Effector memory CD4-positive, alpha-beta T cell (primary cell): ENCODE data around the gene STAG2.

Experiments
- DNase-seq, 3 donors: peaks; one replicate each; pipeline ENCODE4 v3.0.0-alpha.2; 2020
- H3K27ac ChIP-seq: 2 replicates; pipeline ENCODE4 v1.7.0; 2013; ENCODE audit warnings: mild to moderate bottlenecking, low read length, moderate library complexity; ENCODE audit not compliant: insufficient read depth, poor library complexity, severe bottlenecking
- H3K27me3 ChIP-seq: replicated peaks from 2 replicates; pipeline ENCODE4 v1.7.0; 2013; ENCODE audit warnings: mild to moderate bottlenecking, low read length; ENCODE audit not compliant: insufficient read depth, control insufficient read depth, poor library complexity, severe bottlenecking
- H3K36me3 ChIP-seq: 2 replicates; pipeline ENCODE4 v1.7.0; 2013; ENCODE audit warnings: mild to moderate bottlenecking, low read length, moderate library complexity; ENCODE audit not compliant: control insufficient read depth, insufficient read depth
- H3K4me1 ChIP-seq: 2 replicates; pipeline ENCODE4 v1.7.0; 2013; ENCODE audit warnings: low read length, mild to moderate bottlenecking; ENCODE audit not compliant: control insufficient read depth, insufficient read depth, poor library complexity, severe bottlenecking
- H3K4me3 ChIP-seq: 2 replicates; pipeline ENCODE4 v1.7.0; 2013; ENCODE audit warnings: low read length, low read depth, mild to moderate bottlenecking; ENCODE audit not compliant: insufficient read depth, poor library complexity, severe bottlenecking
- H3K9me3 ChIP-seq: 2 replicates; pipeline ENCODE4 v1.7.0; 2013; ENCODE audit warnings: mild to moderate bottlenecking, low read length, moderate library complexity; ENCODE audit not compliant: control insufficient read depth

STAG2 gene

DNA sequence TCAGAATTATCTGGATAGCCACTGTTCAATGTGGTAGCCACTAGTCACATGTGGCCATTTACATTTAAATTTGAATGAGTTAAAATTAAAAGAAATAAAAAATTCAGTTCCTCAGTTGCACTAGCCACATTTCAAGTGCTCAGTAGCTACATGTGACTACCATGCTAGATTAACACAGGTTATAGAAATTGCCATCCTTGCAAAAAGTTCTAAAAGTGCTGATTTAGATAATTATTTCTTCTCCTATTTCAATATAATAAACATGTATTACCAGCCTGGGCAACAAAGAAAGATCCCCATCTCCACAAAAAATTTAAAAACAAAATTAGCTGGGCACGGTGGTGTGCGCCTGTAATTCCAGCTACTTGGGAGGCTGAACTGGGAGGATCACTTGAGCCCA lies 11.7 kb upstream of the STAG2 start:
- no peak overlapping the region for H3K4me3 ChIP-seq
- no peaks in the 10 kb centered on the region for H3K36me3 ChIP-seq
- H3K9me3 ChIP-seq, result no peaks in the 10 kb centered on the region
- DNase-seq, result no peak
- no peaks in the 10 kb centered on the region for H3K4me1 ChIP-seq
- no peak overlapping the region for H3K27ac ChIP-seq
- no peaks in the 10 kb centered on the region for H3K27me3 ChIP-seq

DNA sequence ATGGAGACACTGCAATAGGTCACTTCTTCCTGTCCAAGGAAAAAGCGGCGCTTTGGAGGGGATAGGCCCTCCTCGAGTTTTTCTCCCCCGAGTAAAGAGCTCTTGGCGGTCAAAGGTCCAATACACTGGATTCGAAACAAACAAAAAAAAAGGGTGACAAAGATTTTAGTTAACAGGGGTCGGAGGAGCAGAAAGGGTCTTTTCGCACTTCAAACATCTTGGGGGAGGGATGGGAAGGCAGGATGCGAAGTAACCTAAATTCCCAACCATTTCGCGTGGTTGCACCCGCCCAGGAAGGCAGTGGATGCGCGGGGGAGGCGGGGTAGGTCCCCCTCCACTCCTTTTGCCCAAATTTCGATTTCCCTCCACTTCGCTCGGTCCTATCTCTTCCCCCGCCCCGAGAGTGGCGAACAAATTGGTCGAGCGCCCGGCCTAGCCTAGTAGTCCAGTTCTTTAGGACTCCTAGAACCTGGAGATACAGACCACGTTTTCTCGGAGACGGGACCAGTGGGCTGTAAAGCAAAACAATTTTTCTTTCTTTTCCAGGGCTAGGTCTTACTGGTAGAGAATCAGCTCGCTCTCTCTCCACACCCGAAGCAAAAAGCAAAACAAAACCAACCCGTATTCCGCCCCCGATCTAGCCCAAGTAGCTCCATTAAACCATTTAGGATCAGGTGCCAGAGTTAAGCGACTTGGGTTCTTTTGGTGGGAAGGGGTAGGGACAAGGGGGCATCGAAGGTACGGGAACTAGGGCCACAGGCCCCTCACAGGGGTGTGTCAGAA lies 2.0 kb upstream of the STAG2 start:
- Histone ChIP-seq H3K9me3 (no peaks in the 10 kb centered on the region), H3K27ac (peak overlapping the region; percentile 95), H3K36me3 (no peaks in the 10 kb centered on the region), H3K27me3 (no peaks in the 10 kb centered on the region), H3K4me3 (peak overlapping the region; percentile 77), H3K4me1 (no peaks in the 10 kb centered on the region)
- peak in 1 of 3 donors; percentile 8 for DNase-seq

DNA sequence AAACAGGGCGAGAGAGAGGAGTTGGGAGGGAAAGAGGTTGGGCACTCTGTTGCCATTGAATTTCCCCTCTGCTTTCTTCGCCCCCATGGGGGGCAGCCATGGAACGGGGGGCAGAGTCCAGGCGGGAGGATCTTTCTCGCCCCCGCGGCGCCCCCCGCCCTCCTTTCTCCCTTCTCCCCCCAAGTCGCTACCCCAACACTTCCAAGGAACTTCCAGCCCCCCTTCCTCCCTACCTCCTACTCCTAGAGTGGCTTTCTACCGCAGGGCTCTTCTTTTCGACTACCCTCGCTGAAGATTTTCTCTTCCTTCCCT lies 594 bp upstream of the STAG2 start:
- Histone ChIP-seq H3K36me3 (no peaks in the 10 kb centered on the region), H3K4me1 (no peaks in the 10 kb centered on the region), H3K9me3 (no peaks in the 10 kb centered on the region), H3K27ac (peak overlapping the region; percentile 98), H3K4me3 (peak overlapping the region; percentile 92), H3K27me3 (no peaks in the 10 kb centered on the region)
- no peak for DNase-seq

DNA sequence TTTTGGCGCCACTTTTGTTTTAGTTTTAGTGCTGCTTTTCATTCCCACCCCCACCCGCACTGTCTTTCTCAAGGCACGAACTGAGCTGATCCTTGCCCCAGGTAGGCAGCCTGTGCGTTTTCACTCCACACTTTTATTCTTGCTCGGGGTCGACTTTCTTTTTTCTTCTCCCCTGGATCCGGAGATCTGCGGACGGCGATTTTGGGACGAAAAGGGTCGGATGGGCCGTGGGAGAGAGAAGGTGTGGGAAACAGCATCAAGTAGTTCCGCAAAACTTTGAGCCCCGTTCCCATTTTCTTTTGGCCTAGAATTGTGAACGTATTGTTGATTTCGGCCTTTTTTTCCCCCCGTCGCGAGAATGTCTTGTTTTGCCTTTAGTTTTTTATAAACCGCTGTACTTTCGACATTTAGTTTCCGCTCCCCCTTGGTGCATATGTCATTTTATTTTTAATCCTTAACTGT lies 531 bp downstream of the STAG2 start:
- no peaks in the 10 kb centered on the region for H3K36me3 ChIP-seq
- H3K27ac ChIP-seq, result peak overlapping the region; percentile 98
- no peaks in the 10 kb centered on the region for H3K4me1 ChIP-seq
- peak in 1 of 3 donors; percentile 2 for DNase-seq
- no peaks in the 10 kb centered on the region for H3K27me3 ChIP-seq
- H3K9me3 ChIP-seq, result no peaks in the 10 kb centered on the region
- H3K4me3 ChIP-seq, result peak overlapping the region; percentile 92

DNA sequence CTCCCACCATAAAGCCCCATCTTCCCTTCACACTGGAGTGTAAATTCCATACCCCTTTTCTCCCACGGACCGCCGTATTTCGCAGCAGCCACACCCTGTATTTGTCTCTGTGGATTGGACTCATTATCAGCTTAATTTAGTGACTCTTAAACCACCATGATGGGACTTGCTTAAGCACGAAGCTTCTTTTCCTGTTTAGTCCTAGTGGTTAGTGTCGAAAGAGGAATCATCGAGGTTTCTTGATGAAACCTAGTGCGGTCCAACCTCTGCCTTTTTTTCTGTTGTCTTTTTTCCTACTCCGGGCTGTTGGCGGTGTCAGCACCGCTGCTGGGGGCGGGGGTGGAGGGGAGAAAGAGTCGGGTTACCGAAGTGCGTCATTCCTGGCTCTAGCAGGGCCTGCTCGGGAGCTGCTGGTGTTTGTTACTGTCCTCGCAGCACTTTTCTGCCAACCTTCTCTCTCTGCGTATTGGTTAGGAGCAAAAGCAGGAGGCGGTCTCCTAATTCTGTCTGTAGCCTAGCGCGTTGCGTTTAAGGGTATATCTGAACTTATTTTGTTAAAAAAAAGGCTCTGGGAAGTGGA lies 1.4 kb downstream of the STAG2 start:
- Histone ChIP-seq H3K4me3 (peak overlapping the region; percentile 92), H3K36me3 (no peaks in the 10 kb centered on the region), H3K27me3 (no peaks in the 10 kb centered on the region), H3K9me3 (no peaks in the 10 kb centered on the region), H3K27ac (peak overlapping the region; percentile 98), H3K4me1 (no peaks in the 10 kb centered on the region)
- peak; percentile 76 to 83 (median 77) for DNase-seq

DNA sequence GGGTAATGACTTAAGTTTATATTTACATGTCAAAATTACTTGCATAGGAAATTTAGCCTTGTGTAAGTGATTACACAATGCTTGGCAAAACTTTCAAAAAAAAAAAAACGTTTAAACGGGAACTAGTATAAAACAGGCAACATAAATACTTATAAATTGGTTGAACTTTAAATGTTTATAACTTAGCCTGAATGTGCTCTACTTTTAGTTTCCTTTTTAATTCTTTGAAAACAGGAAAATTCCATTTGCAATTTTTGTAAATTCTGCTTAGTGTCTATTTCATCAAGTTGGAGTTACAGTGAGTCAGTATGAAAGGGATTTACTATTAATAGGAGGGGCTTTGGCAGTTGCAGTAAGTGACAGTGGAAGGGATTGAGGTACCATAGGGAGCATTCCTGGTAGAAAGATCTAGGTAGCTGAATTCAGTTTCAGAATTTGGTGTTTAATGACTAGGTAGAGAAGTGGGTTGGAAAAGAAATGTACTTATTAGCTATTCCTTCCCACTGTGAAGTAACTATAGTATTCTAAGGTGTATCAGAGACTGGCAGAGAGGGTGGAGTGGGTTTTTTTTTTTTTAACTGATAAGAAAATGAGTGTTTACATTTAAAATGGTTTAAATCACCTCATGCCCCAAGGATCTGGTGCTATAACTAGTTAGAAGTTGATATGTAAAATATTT lies 2.8 kb downstream of the STAG2 start:
- peak overlapping the region; percentile 98 for H3K27ac ChIP-seq
- H3K4me1 ChIP-seq, result peaks cover 2% of the 10 kb centered on the region

DNA sequence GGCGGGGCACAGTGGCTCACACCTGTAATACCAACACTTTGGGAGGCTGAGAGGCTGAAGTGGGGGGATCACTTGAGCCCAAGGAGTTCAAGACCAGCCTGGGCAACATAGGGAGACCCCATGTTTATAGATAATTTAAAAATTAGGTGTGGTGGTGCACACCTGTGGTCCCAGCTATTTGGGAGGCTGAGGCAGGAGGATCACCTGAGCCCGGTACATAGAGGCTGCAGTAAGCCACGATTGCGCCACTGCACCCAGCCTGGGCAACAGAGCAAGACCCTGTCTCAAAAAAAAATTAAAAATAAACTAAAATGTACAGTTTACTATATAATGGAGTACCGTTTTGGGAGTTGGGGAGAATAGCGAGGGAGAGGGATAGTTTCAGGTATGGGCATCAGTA lies 4.2 kb downstream of the STAG2 start:
- Histone ChIP-seq H3K4me1 (peaks cover 2% of the 10 kb centered on the region), H3K27me3 (no peaks in the 10 kb centered on the region), H3K4me3 (no peak overlapping the region), H3K36me3 (no peaks in the 10 kb centered on the region), H3K9me3 (no peaks in the 10 kb centered on the region), H3K27ac (no peak overlapping the region)
- no peak for DNase-seq

More for the DNA sequence above, 2.8 kb downstream of the STAG2 start:
- no peak for DNase-seq
- Histone ChIP-seq H3K27me3 (no peaks in the 10 kb centered on the region), H3K36me3 (no peaks in the 10 kb centered on the region), H3K4me3 (peak overlapping the region; percentile 92), H3K9me3 (no peaks in the 10 kb centered on the region)

DNA sequence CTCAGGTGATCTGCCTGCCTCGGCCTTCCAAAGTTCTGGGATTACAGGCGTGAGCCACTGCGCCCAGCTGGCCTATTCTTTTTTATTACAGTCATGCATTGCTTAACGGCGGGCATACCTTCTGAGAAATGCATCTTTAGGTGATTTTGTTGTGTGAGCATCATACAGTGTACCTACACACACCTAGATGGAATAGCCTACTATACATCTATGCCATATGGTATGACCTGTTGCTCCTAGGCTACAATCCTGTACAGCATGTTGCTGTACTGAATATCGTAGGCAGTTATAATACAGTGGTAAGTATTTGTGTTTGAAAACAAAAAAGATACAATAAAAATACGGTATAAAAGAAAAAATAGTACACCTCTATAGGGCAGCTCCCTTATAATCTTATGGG lies 6.0 kb downstream of the STAG2 start:
- no peak overlapping the region for H3K4me3 ChIP-seq
- no peak overlapping the region for H3K27ac ChIP-seq
- no peaks in the 10 kb centered on the region for H3K9me3 ChIP-seq
- no peaks in the 10 kb centered on the region for H3K27me3 ChIP-seq
- peaks cover 2% of the 10 kb centered on the region for H3K4me1 ChIP-seq
- H3K36me3 ChIP-seq, result no peaks in the 10 kb centered on the region
- DNase-seq, result no peak

DNA sequence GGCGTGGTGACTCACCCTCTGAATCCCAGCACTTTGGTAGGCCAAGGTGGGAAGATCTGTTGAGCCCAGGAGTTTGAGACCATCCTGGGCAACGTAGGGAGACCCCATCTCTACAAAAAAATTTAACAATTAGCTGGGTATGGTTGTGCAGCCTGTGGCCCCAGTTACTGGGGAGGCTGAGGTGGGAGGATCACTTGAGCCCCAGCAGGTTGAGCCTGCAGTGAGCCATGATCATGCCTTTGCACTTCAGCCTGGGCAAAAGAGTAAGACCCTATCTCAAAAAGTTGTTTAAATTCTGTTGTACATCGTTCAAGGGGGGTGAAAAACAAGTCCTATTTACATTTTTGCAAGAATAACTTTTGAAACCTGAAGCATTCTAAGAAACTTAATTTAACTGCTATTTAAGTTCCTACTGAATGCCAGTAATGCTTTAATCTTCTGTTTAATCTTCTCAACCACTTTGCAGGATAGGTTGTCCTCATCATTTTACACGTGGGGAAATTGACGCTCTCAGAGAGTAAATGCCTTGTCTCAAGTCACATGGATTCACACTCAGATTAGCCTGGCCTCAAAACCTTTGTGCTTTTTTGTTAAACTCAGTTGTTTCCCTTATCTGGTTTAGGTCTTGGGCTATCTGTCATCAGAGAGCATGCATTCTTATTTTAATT lies 7.0 kb downstream of the STAG2 start:
- Histone ChIP-seq H3K36me3 (no peaks in the 10 kb centered on the region), H3K9me3 (no peaks in the 10 kb centered on the region), H3K4me1 (peaks cover 2% of the 10 kb centered on the region), H3K27me3 (no peaks in the 10 kb centered on the region), H3K4me3 (no peak overlapping the region), H3K27ac (no peak overlapping the region)
- DNase-seq, result no peak

DNA sequence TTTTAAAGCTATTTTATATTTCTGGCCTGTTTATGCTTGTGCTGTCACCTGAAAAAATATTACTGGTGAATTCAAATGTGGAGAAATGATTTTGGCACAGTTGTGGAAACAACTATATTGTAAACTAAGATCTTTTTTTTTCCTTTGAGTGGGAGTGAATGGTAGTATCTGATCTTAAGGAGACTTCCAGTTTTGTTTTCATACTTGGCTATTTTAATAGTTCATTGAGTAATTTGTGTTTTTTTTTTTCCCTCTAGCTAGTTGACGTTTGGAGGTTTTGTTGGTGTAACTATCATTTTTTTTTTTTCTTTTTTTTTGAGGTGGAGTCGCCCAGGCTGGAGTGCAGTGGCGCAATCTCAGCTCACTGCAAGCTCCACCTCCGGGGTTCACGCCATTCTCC lies 10.5 kb downstream of the STAG2 start:
- H3K36me3 ChIP-seq, result no peaks in the 10 kb centered on the region
- peaks cover 2% of the 10 kb centered on the region for H3K4me1 ChIP-seq
- no peak for DNase-seq
- no peaks in the 10 kb centered on the region for H3K9me3 ChIP-seq
- no peak overlapping the region for H3K27ac ChIP-seq
- H3K4me3 ChIP-seq, result no peak overlapping the region
- no peaks in the 10 kb centered on the region for H3K27me3 ChIP-seq
